C4-2B (cell line): ENCODE results near the gene KCNJ4.
"Not testable (repeated sequence)": the region's sequence is repeated elsewhere in the genome, so short reads cannot be mapped to it uniquely, and the experiment has no call there.

ENCODE experiments used
- ZFX ChIP-seq: fragments of 450-650 bp; IDR thresholded peaks from 2 replicates; pipeline ENCODE4 v1.6.1; 2017
- TF ChIP-seq, protein P1 (sequence below): fragments of 450-650 bp; conservative IDR thresholded peaks from 2 replicates; pipeline ENCODE4 v1.5.1; 2017; ENCODE audit warnings: mild to moderate bottlenecking

DNA sequence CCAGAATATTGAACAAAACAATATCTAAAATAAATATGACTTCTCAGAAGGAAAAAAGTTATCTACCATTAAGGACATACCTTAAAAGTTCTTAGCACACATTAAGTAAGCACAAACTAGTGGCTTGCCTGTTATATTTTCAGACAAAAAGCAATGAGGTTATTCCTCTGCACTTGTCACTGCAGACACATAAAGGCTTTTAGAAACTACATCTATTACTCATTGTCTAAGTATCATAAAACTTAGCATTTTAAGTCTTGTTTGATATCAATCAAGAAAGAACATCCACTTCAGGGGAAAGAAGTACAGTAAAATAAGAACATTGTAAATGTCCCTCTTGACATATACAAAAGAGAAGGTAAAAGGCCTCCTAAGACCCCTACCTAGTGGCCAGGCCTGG is 59.1 kb downstream of the KCNJ4 start:
- TF ChIP-seq, protein P1, sequence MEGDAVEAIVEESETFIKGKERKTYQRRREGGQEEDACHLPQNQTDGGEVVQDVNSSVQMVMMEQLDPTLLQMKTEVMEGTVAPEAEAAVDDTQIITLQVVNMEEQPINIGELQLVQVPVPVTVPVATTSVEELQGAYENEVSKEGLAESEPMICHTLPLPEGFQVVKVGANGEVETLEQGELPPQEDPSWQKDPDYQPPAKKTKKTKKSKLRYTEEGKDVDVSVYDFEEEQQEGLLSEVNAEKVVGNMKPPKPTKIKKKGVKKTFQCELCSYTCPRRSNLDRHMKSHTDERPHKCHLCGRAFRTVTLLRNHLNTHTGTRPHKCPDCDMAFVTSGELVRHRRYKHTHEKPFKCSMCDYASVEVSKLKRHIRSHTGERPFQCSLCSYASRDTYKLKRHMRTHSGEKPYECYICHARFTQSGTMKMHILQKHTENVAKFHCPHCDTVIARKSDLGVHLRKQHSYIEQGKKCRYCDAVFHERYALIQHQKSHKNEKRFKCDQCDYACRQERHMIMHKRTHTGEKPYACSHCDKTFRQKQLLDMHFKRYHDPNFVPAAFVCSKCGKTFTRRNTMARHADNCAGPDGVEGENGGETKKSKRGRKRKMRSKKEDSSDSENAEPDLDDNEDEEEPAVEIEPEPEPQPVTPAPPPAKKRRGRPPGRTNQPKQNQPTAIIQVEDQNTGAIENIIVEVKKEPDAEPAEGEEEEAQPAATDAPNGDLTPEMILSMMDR: not testable (repeated sequence)
- not testable (repeated sequence) for TF ChIP-seq ZFX
